Caki2 (cell line): ENCODE results near the gene NUP50. TPM values are rescaled to one million over a fixed set of nuclear protein-coding genes. Genes with fewer than 3 reads are reported as not detected.

ENCODE experiments used
- DNase-seq: peaks from one replicate; pipeline ENCODE4 v3.0.0-alpha.2; 2015; ENCODE audit warnings: low read depth
- in situ Hi-C: cut with HindIII; loops from 2 replicates; pipeline ENCODE4 v1.10.0; 2016; ENCODE audit warnings: low sequenced_read_pairs, low pct_unique_long_range_greater_than_20kb, mixed read lengths
- total RNA-seq: library from RNA; depleted of rRNA; stranded (reverse); fragments of >200 nt; shearing (Covaris generic); gene quantifications from 2 replicates; pipeline ENCODE4 v1.2.3, GENCODE V29; 2014; ENCODE audit warnings: low replicate concordance; rRNA removed

The NUP50 gene
- total RNA-seq, 1 experiment from 2014 or later: 56.5 TPM

- in situ Hi-C loops: no loop called here
- DNase-seq: peak; percentile 57
These were observed 73.6 kb downstream of the NUP50 start for GRCh38 chr22:45237065-45237990.

Other genes starting within 250 kb of the NUP50 start
- gene PHF21B, start 153.9 kb upstream of the NUP50 start, total RNA-seq: not detected in 2 replicates
- 102 and 131 TPM in 2 replicates for gene KIAA0930, start 77.0 kb downstream of the NUP50 start, total RNA-seq
- 2.1 and 5.9 TPM in 2 replicates for gene UPK3A, start 121.0 kb downstream of the NUP50 start, total RNA-seq
- gene FAM118A, start 146.0 kb downstream of the NUP50 start, total RNA-seq: 14.6 and 35.8 TPM in 2 replicates
- gene SMC1B, start 249.7 kb downstream of the NUP50 start, total RNA-seq: 0.27 and 2.5 TPM in 2 replicates
- gene RIBC2, start 249.8 kb downstream of the NUP50 start, total RNA-seq: 1.6 and 5.3 TPM in 2 replicates